ENCODE data around the gene KCNK2. TPM values are rescaled to one million over a fixed set of nuclear protein-coding genes. Genes with fewer than 3 reads are reported as not detected.
A peak's percentile ranks its signal among the peaks of the same experiment; 100 is the strongest.

KCNK2 gene
- total RNA-seq (2021): 0.37 and 0.44 TPM in 2 replicates
- long read RNA-seq: 0 reads

GRCh38 chr1:215082532-215083382 lies at the start of gene KCNK2:
TSS of gene KCNK2 (plus strand) at chr1:215082737. CDS start at chr1:215083386, 649 bp downstream.
- no peaks in the 10 kb centered on the region; a peak in 1 of 5 replicates for H3K9me3 Mint-ChIP-seq
- Histone ChIP-seq H3K79me2 (ENCODE audit: insufficient read depth, low read length) (no peaks in the 10 kb centered on the region), H3K4ac (ENCODE audit: low read depth, low read length) (no peak within 1 kb of the TSS), H3K14ac (ENCODE audit: insufficient read depth, low read length) (no peak within 1 kb of the TSS; the same call in 1 of the 2 replicates), H4K20me1 (ENCODE audit: control insufficient read depth, insufficient read depth, insufficient read length) (peaks cover 3% of the 10 kb centered on the region), H2BK15ac (ENCODE audit: low read depth, low read length) (no peak within 1 kb of the TSS), H2BK120ac (ENCODE audit: low read depth, low read length, poor library complexity, severe bottlenecking) (no peak within 1 kb of the TSS), H4K8ac (replicated peaks; ENCODE audit: insufficient read length, low read depth, low read length) (no peak within 1 kb of the TSS), H3K9ac (ENCODE audit: extremely low read depth, insufficient read length, low read length) (no peak within 1 kb of the TSS), H3K56ac (ENCODE audit: insufficient read length, low read depth, low read length) (no peak within 1 kb of the TSS), H2AK5ac (ENCODE audit: insufficient read length, low read length) (no peak within 1 kb of the TSS), H4K5ac (ENCODE audit: insufficient read length, low read depth, low read length) (no peak within 1 kb of the TSS), H2AFZ (ENCODE audit: low read length) (no peak within 1 kb of the TSS), H3K4me2 (ENCODE audit: insufficient read depth, insufficient read length, low read length) (peak within 1 kb of the TSS; percentile 77), H3T11ph (ENCODE audit: low read length) (no peak within 1 kb of the TSS), H3K23ac (ENCODE audit: insufficient read length, low read depth, low read length) (no peak within 1 kb of the TSS), H3K23me2 (ENCODE audit: insufficient read length, low read depth, low read length, poor library complexity, severe bottlenecking) (peaks cover 18% of the 10 kb centered on the region), H3K4me1 (ENCODE audit: insufficient read depth, low read length) (no peaks in the 10 kb centered on the region), H3K18ac (ENCODE audit: insufficient read length, low read depth, low read length) (no peak within 1 kb of the TSS), H3K9me3 (ENCODE audit: control insufficient read depth, low read depth, low read length) (no peaks in the 10 kb centered on the region), H4K91ac (ENCODE audit: insufficient read length, low read depth, low read length) (no peak within 1 kb of the TSS), H3K79me1 (ENCODE audit: insufficient read depth, low read depth, low read length, poor library complexity, severe bottlenecking) (no peaks in the 10 kb centered on the region), H3K27ac (ENCODE audit: insufficient read length, low read depth, low read length) (no peak within 1 kb of the TSS), H2BK5ac (ENCODE audit: insufficient read length, low read length) (no peak within 1 kb of the TSS), H2BK12ac (ENCODE audit: insufficient read length, low read depth, low read length) (no peak within 1 kb of the TSS), H3K27me3 (ENCODE audit: insufficient read depth, low read length) (peaks cover 45% of the 10 kb centered on the region), H2BK20ac (ENCODE audit: low read depth, low read length, poor library complexity, severe bottlenecking) (no peak within 1 kb of the TSS)
- peak within 1 kb of the TSS; percentile 71 to 89 for H3K4me3 Mint-ChIP-seq
- no CpG with 5 or more reads among the region's 85 CpGs for WGBS (ENCODE audit: extremely low coverage, insufficient read length, low lambda C conversion rate)
- H3K27ac Mint-ChIP-seq: no peak within 1 kb of the TSS
- peak; percentile 63 for DNase-seq
- no peak for TF ChIP-seq CTCF (conservative IDR thresholded peaks at IDR 0.05)
- H3K36me3 Mint-ChIP-seq (ENCODE audit: insufficient read depth in 1 of 3, low read depth in 3 of 3): no peaks in the 10 kb centered on the region
- H3K4me1 Mint-ChIP-seq: peaks cover 15 to 22% of the 10 kb centered on the region in 2 experiments
- H3K27me3 Mint-ChIP-seq (ENCODE audit: low read depth): peaks cover 96% of the 10 kb centered on the region
